ENCODE data around the gene SRGAP1. TPM values are rescaled to one million over a fixed set of nuclear protein-coding genes. Genes with fewer than 3 reads are reported as not detected.

Gene SRGAP1
- total RNA-seq, 3 donors from 2014 or later (not counting 1 experiment from before 2014, with no cell fraction given), result 0.10 to 0.49 (median 0.16) TPM

- WGBS (ENCODE audit: insufficient coverage), result 100% methylated on average over 1 of the region's 2 CpGs
- H3K4me1 Mint-ChIP-seq, result no peaks in the 10 kb centered on the region
- Histone ChIP-seq H3K36me3 (ENCODE audit: control insufficient read depth, insufficient read depth, low read length) (no peaks in the 10 kb centered on the region), H3K4me3 (ENCODE audit: low read length) (no peak overlapping the region), H3K4me1 (ENCODE audit: control insufficient read depth, insufficient read depth, low read length) (no peaks in the 10 kb centered on the region), H3K9me3 (ENCODE audit: control insufficient read depth, insufficient read depth, low read length) (no peaks in the 10 kb centered on the region), H3K27ac (ENCODE audit: low read length) (no peak overlapping the region), H3K27me3 (ENCODE audit: control insufficient read depth, insufficient read depth, low read length) (no peaks in the 10 kb centered on the region)
- H3K27me3 Mint-ChIP-seq (ENCODE audit: low read depth in 2 of 2), result no peaks in the 10 kb centered on the region
- ATAC-seq, result no peak
- H3K27ac Mint-ChIP-seq, result no peak overlapping the region
- no peak for TF ChIP-seq CTCF (IDR thresholded peaks at IDR 0.05)
- H3K36me3 Mint-ChIP-seq, result no peaks in the 10 kb centered on the region
- no peak for DNase-seq
- H3K4me3 Mint-ChIP-seq, result no peak overlapping the region
- intact Hi-C loops (cut with micrococcal nuclease), result no loop called here
- H3K9me3 Mint-ChIP-seq, result peaks cover under 1% of the 10 kb centered on the region in 2 donors
Measured at GRCh38 chr12:64007853-64008252, 163.4 kb downstream of the SRGAP1 start.

- TF ChIP-seq CTCF (IDR thresholded peaks at IDR 0.05), result no peak
- Mint-ChIP-seq H3K9me3 (no peaks in the 10 kb centered on the region), H3K27ac (no peak overlapping the region), H3K4me3 (no peak overlapping the region), H3K4me1 (no peaks in the 10 kb centered on the region), H3K27me3 (ENCODE audit: low read depth in 2 of 2) (no peaks in the 10 kb centered on the region), H3K36me3 (no peaks in the 10 kb centered on the region)
- no peak for DNase-seq
- ATAC-seq, result no peak
- no peaks in the 10 kb centered on the region for H3K27me3 ChIP-seq (ENCODE audit: control insufficient read depth, insufficient read depth, low read length)
- H3K4me3 ChIP-seq (ENCODE audit: low read length), result no peak overlapping the region
- H3K36me3 ChIP-seq (ENCODE audit: control insufficient read depth, insufficient read depth, low read length), result no peaks in the 10 kb centered on the region
- intact Hi-C loops (cut with micrococcal nuclease), result no loop called here
- H3K9me3 ChIP-seq (ENCODE audit: control insufficient read depth, insufficient read depth, low read length), result no peaks in the 10 kb centered on the region
- H3K4me1 ChIP-seq (ENCODE audit: control insufficient read depth, insufficient read depth, low read length), result no peaks in the 10 kb centered on the region
- H3K27ac ChIP-seq (ENCODE audit: low read length), result no peak overlapping the region
- 86% methylated on average over 1 of the region's 3 CpGs for WGBS (ENCODE audit: insufficient coverage)
Measured at GRCh38 chr12:64008596-64008995, 164.1 kb downstream of the SRGAP1 start.

DNA sequence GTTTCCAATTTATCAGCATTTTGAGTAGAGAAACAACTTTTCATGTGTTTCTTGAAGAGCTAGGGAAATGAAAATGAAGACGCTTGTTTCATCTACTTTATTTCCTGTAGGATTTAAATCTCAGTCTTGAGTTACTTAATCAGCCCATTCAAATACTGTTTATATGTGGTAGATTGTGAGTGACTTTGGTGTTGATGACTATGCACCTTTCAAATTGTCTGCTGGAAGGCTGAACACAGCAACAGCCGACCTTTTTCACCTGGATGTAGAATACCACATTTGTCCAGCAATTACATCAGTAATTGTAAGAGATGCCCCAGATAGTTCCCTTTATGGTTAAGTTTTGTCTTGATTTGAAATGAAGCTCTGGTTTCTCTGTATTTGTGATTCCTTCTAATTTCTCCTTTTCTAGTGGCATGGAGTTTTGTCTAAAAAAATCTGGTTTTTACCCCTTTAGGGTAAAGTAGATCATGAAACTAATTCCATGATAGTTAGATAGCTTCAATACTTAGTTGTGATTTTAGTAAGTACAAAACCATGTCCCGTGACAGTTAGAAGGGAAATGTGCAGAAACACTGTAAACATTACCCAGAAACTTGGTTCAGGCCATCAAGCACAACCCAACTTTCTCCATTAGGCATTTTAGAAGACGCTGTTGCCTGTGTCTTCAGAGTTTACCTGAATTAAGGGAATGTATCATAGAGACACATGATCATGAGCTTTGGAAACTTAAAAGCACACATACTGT is 165.0 kb downstream of the SRGAP1 start:
- Histone ChIP-seq H3K36me3 (ENCODE audit: control insufficient read depth, insufficient read depth, low read length) (no peaks in the 10 kb centered on the region), H3K4me1 (ENCODE audit: control insufficient read depth, insufficient read depth, low read length) (no peaks in the 10 kb centered on the region), H3K9me3 (ENCODE audit: control insufficient read depth, insufficient read depth, low read length) (no peaks in the 10 kb centered on the region), H3K4me3 (ENCODE audit: low read length) (no peak overlapping the region), H3K27me3 (ENCODE audit: control insufficient read depth, insufficient read depth, low read length) (no peaks in the 10 kb centered on the region), H3K27ac (ENCODE audit: low read length) (no peak overlapping the region)
- no peaks in the 10 kb centered on the region for H3K4me1 Mint-ChIP-seq
- no peaks in the 10 kb centered on the region for H3K9me3 Mint-ChIP-seq
- H3K36me3 Mint-ChIP-seq, result no peaks in the 10 kb centered on the region
- H3K27me3 Mint-ChIP-seq (ENCODE audit: low read depth in 2 of 2), result no peaks in the 10 kb centered on the region
- no peak for TF ChIP-seq CTCF (IDR thresholded peaks at IDR 0.05)
- no peak overlapping the region for H3K27ac Mint-ChIP-seq
- intact Hi-C loops (cut with micrococcal nuclease), result no loop called here
- ATAC-seq, result no peak
- H3K4me3 Mint-ChIP-seq, result no peak overlapping the region
- DNase-seq, result no peak
- WGBS (ENCODE audit: insufficient coverage), result 88% methylated on average over 2 of the region's 4 CpGs

Data from natural killer cell (primary cell).